A549 (cell line): ENCODE results near the gene AGPAT2.

Experiments used
- CEBPB ChIP-seq, 2 experiments: fragments of >200 bp in 1 of 2; sonication (Bioruptor Twin) in 1 of 2; formaldehyde crosslinking in 1 of 2; IDR thresholded peaks; 2 replicates each; pipeline ENCODE4 v1.6.1; 2012 to 2016
- CTCF ChIP-seq: fragments of >200 bp; sonication (Bioruptor Twin); formaldehyde crosslinking; IDR thresholded peaks from 3 replicates; pipeline ENCODE4 v1.5.1; 2016
- MAX ChIP-seq: IDR thresholded peaks from 2 replicates; pipeline ENCODE4 v1.6.1; 2012
- POLR2A ChIP-seq: IDR thresholded peaks from 2 replicates; pipeline ENCODE4 v1.6.1; 2012; ENCODE audit warnings: mild to moderate bottlenecking, low read length
- RAD21 ChIP-seq, 2 experiments: fragments of >200 bp in 1 of 2; sonication (Bioruptor Twin) in 1 of 2; formaldehyde crosslinking in 1 of 2; IDR thresholded peaks in 1 of 2; conservative IDR thresholded peaks in 1 of 2; 2 replicates in 1 of 2; 3 replicates in 1 of 2; pipeline ENCODE4 v1.6.1; 2012 to 2018; ENCODE audit warnings: inconsistent platforms in 1 of 2

- TF ChIP-seq CTCF (no peak), POLR2A (no peak), RAD21 (conservative IDR thresholded peaks at IDR 0.05 in 1 of 2, IDR thresholded peaks at IDR 0.05 in 1 of 2) (no peak), CEBPB (IDR thresholded peaks at IDR 0.05) (no peak), MAX (no peak)
Observed at GRCh38 chr9:136698635-136699246, 11.5 kb upstream of the AGPAT2 start.
